Left lung (tissue), 14 donors: ENCODE measurements around the gene TAGLN2. TPM values are rescaled to one million over a fixed set of nuclear protein-coding genes. Genes with fewer than 3 reads are reported as not detected.

Experiments used
- ATAC-seq: fragments of 200-7000 bp; cut with Tn5 transposase; one replicate; pipeline ENCODE4 v1.9.1; 2020; ENCODE audit warnings: moderate library complexity
- DNase-seq, 4 donors: peaks; one replicate each; pipeline ENCODE4 v3.0.0-alpha.2; 2013 to 2020
- H3K27ac ChIP-seq, 2 donors: fragments of 200-600 bp; sonication (generic) in 1 of 2; one replicate each; pipeline versions ENCODE4 v1.5.0 to v1.8.0; 2020 to 2021
- H3K27me3 ChIP-seq, 2 donors: fragments of 200-600 bp; sonication (generic) in 1 of 2; one replicate each; pipeline versions ENCODE4 v1.5.0 to v1.8.0; 2020 to 2021
- H3K36me3 ChIP-seq, 2 donors: fragments of 200-600 bp; sonication (generic) in 1 of 2; one replicate each; pipeline versions ENCODE4 v1.5.0 to v1.8.0; 2020 to 2021
- H3K4me1 ChIP-seq, 2 donors: fragments of 200-600 bp; one replicate each; pipeline ENCODE4 v1.8.0; 2021
- H3K4me3 ChIP-seq, 2 donors: fragments of 200-600 bp; sonication (generic) in 1 of 2; one replicate each; pipeline versions ENCODE4 v1.5.0 to v1.8.0; 2020 to 2021; ENCODE audit warnings: mild to moderate bottlenecking in 1 of 2
- H3K9me3 ChIP-seq, 2 donors: fragments of 200-600 bp; sonication (generic) in 1 of 2; one replicate each; pipeline versions ENCODE4 v1.5.0 to v1.8.0; 2020 to 2021
- CTCF ChIP-seq, 2 donors: fragments of 200-600 bp; sonication (generic) in 1 of 2; IDR thresholded peaks; one replicate each; pipeline versions ENCODE4 v1.5.0 to v1.8.0; 2021; ENCODE audit warnings: antibody characterized with exemption in 2 of 2
- intact Hi-C, 2 donors: fragments of 100-400 bp; cut with DNase I; formaldehyde crosslinking; loops; one replicate each; pipeline versions ENCODE4 v1.11.2 to v1.14.2; 2022
- long read RNA-seq, 12 donors: library from polyadenylated mRNA in 2 of 12; unstranded in 2 of 12; transcript quantifications; one replicate each; pipeline ENCODE4 v2.0.0 and lab custom pipeline, GENCODE V29; 2019 to 2026
- polyA plus RNA-seq, 6 donors: library from polyadenylated mRNA; unstranded; fragments of 120-200 nt; gene quantifications; one replicate each; pipeline ENCODE4 v1.2.1, GENCODE V29; 2013; ENCODE audit not compliant: insufficient read length in 6 of 6
- total RNA-seq, 2 donors: library from RNA; stranded (reverse); fragmentation: NEBNext Ultra II Directional; extraction: Animal tissue kit (Norgen Biotek cat#: 25700); gene quantifications; one replicate each; pipeline ENCODE4 v1.2.1, GENCODE V29; 2021
- donor health status: DM: no; HTN: yes; CAD: no.
- donor health status: DM: no; HTN: no; CAD: no.

TAGLN2 gene
- total RNA-seq (100 to 1,000 TPM; 565 to 617 TPM), polyA plus RNA-seq (100 to 1,000 TPM; 301 to 479 (median 330) TPM)
- long read RNA-seq, donor 1, transcript TAGLN2-203 (5 exons, 1,604 nt) = major isoform, 182 of 234 reads
- long read RNA-seq, donor 1, partial matches to known transcripts = 50 of 234 reads
- long read RNA-seq, donor 1, other reads (novel, unspliced or antisense) = 0 of 234 reads
- long read RNA-seq, donor 2, transcript TAGLN2-203 (5 exons, 1,604 nt) = major isoform, 109 of 153 reads
- long read RNA-seq, donor 2, partial matches to known transcripts = 44 of 153 reads
- long read RNA-seq, donor 2, other reads (novel, unspliced or antisense) = 0 of 153 reads
- long read RNA-seq, donor 3, transcript TAGLN2-203 (5 exons, 1,604 nt) = major isoform, 83 of 110 reads
- long read RNA-seq, donor 3, partial matches to known transcripts = 27 of 110 reads
- long read RNA-seq, donor 3, other reads (novel, unspliced or antisense) = 0 of 110 reads
- long read RNA-seq, donor 4, transcript TAGLN2-203 (5 exons, 1,604 nt) = major isoform, 678 of 755 reads
- long read RNA-seq, donor 4, partial matches to known transcripts = 50 of 755 reads
- long read RNA-seq, donor 4, other reads (novel, unspliced or antisense) = 26 of 755 reads
- long read RNA-seq, donor 5, transcript TAGLN2-203 (5 exons, 1,604 nt) = major isoform, 128 of 286 reads
- long read RNA-seq, donor 5, partial matches to known transcripts = 153 of 286 reads
- long read RNA-seq, donor 5, other reads (novel, unspliced or antisense) = 0 of 286 reads
- long read RNA-seq, donor 6, transcript TAGLN2-203 (5 exons, 1,604 nt) = major isoform, 101 of 120 reads
- long read RNA-seq, donor 6, partial matches to known transcripts = 18 of 120 reads
- long read RNA-seq, donor 6, other reads (novel, unspliced or antisense) = 0 of 120 reads
- long read RNA-seq, donor 7, transcript TAGLN2-203 (5 exons, 1,604 nt) = major isoform, 42 of 62 reads
- long read RNA-seq, donor 7, partial matches to known transcripts = 20 of 62 reads
- long read RNA-seq, donor 7, other reads (novel, unspliced or antisense) = 0 of 62 reads
- long read RNA-seq, donor 8, transcript TAGLN2-203 (5 exons, 1,604 nt) = major isoform, 92 of 126 reads
- long read RNA-seq, donor 8, partial matches to known transcripts = 33 of 126 reads
- long read RNA-seq, donor 8, other reads (novel, unspliced or antisense) = 0 of 126 reads
- long read RNA-seq, donor 9, partial matches to known transcripts = 0 of 1 reads
- long read RNA-seq, donor 9, other reads (novel, unspliced or antisense) = 0 of 1 reads
- long read RNA-seq, donor 10, transcript TAGLN2-203 (5 exons, 1,604 nt) = major isoform, 658 of 740 reads
- long read RNA-seq, donor 10, partial matches to known transcripts = 63 of 740 reads
- long read RNA-seq, donor 10, other reads (novel, unspliced or antisense) = 18 of 740 reads
- long read RNA-seq, donor 11, transcript TAGLN2-203 (5 exons, 1,604 nt) = major isoform, 30 of 39 reads
- long read RNA-seq, donor 11, partial matches to known transcripts = 8 of 39 reads
- long read RNA-seq, donor 11, other reads (novel, unspliced or antisense) = 0 of 39 reads
- long read RNA-seq, donor 12, transcript TAGLN2-203 (5 exons, 1,604 nt) = major isoform, 98 of 140 reads
- long read RNA-seq, donor 12, partial matches to known transcripts = 41 of 140 reads
- long read RNA-seq, donor 12, other reads (novel, unspliced or antisense) = 0 of 140 reads

GRCh38 chr1:159924791-159925718 lies at the start of gene TAGLN2:
TSS of gene TAGLN2 (minus strand) at chr1:159925507. CDS start at chr1:159920509, 4,998 bp downstream.
- intact Hi-C loops = no loop called here
- DNase-seq = peak; percentile 87 to 98 (median 94)
- Histone ChIP-seq H3K4me3 (peak within 1 kb of the TSS; percentile 82 to 92), H3K27me3 (no peaks in the 10 kb centered on the region), H3K27ac (peak within 1 kb of the TSS; percentile 98), H3K36me3 (peaks cover 0 to 11% of the 10 kb centered on the region in 2 donors), H3K9me3 (no peaks in the 10 kb centered on the region), H3K4me1 (peaks cover 27 to 49% of the 10 kb centered on the region in 2 donors)
- no peak for TF ChIP-seq CTCF (IDR thresholded peaks at IDR 0.05)
- peak; percentile 77 for ATAC-seq

- Histone ChIP-seq H3K4me1 (no peaks in the 10 kb centered on the region), H3K4me3 (no peak overlapping the region), H3K27ac (no peak overlapping the region), H3K9me3 (no peaks in the 10 kb centered on the region), H3K36me3 (no peaks in the 10 kb centered on the region), H3K27me3 (peaks cover 0 to 27% of the 10 kb centered on the region in 2 donors)
- TF ChIP-seq CTCF (IDR thresholded peaks at IDR 0.05) = no peak
- DNase-seq (no peak), ATAC-seq (no peak)
- intact Hi-C loops = no loop called here
These were observed 49.2 kb upstream of the TAGLN2 start for GRCh38 chr1:159974350-159974965.

- no peak overlapping the region for H3K4me3 ChIP-seq
- H3K27me3 ChIP-seq = peaks cover 0 to 31% of the 10 kb centered on the region in 2 donors
- no peaks in the 10 kb centered on the region for H3K36me3 ChIP-seq
- TF ChIP-seq CTCF (IDR thresholded peaks at IDR 0.05) = no peak
- no peaks in the 10 kb centered on the region for H3K9me3 ChIP-seq
- no peak overlapping the region for H3K27ac ChIP-seq
- ATAC-seq (no peak), DNase-seq (no peak)
- intact Hi-C loops = no loop called here
- no peaks in the 10 kb centered on the region for H3K4me1 ChIP-seq
These were observed 48.1 kb upstream of the TAGLN2 start for GRCh38 chr1:159973350-159973940.
